HepG2 (cell line): ENCODE measurements around the gene ODAPH. TPM values are rescaled to one million over a fixed set of nuclear protein-coding genes. Genes with fewer than 3 reads are reported as not detected.
A peak's percentile ranks its signal among the peaks of the same experiment; 100 is the strongest.
"Not testable (repeated sequence)": the region's sequence is repeated elsewhere in the genome, so short reads cannot be mapped to it uniquely, and the experiment has no call there.

Experiments used
- ATAC-seq: fragments of 200-7000 bp; cut with Tn5 transposase; 3 replicates; pipeline ENCODE4 v1.9.1; 2020; ENCODE audit warnings: mild to moderate bottlenecking, moderate library complexity
- BruUV-seq: library from RNA; stranded (reverse); fragments of 400-500 nt; replicated peaks from 2 replicates; lab custom pipeline; 2021; lab: Mats Ljungman, UMichigan
- CTCF ChIA-PET: fragments of 300-600 bp; formaldehyde crosslinking; extraction: SDS; loops from one replicate; lab custom pipeline; 2021; ENCODE audit warnings: low total read pairs, inconsistent platforms, low intra/inter-chr PET ratio; lab: Yijun Ruan, JAX
- POLR2A ChIA-PET: fragments of 350-600 bp; sonication (Branson Sonifier 250); formaldehyde crosslinking; loops from one replicate; lab custom pipeline; 2020; ENCODE audit warnings: antibody characterized with exemption, inconsistent platforms; lab: Yijun Ruan, JAX
- DNase-seq: peaks from one replicate; pipeline ENCODE4 v3.0.0-alpha.2; 2015; ENCODE audit warnings: low spot score
- FAIRE-seq: peaks from 3 replicates; lab custom pipeline; 2011; peaks lifted over from hg19 to GRCh38; lab: Jason Lieb, UNC
- H2AFZ ChIP-seq: one replicate; pipeline ENCODE4 v1.6.1; 2011; ENCODE audit warnings: low read length, inconsistent platforms
- H3K27ac ChIP-seq: fragments of 300-600 bp; 3 replicates; pipeline ENCODE4 v1.8.0; 2011; ENCODE audit warnings: mixed run types, mild to moderate bottlenecking, mixed read lengths, low read length, inconsistent platforms; ENCODE audit not compliant: insufficient read depth; ENCODE audit errors: extremely low read length
- H3K27me3 ChIP-seq, 2 experiments: fragments of 200-600 bp in 1 of 2; 2 replicates in 1 of 2; 3 replicates in 1 of 2; pipeline versions ENCODE4 v1.6.0 to v1.8.0; 2011; ENCODE audit warnings: low read length in 2 of 2, mild to moderate bottlenecking in 2 of 2, moderate library complexity in 2 of 2, inconsistent platforms in 1 of 2; ENCODE audit not compliant: insufficient read depth in 2 of 2, control insufficient read depth in 1 of 2
- H3K36me3 ChIP-seq, 2 experiments: fragments of 200-600 bp in 1 of 2; replicated peaks in 1 of 2; 2 replicates in 1 of 2; 3 replicates in 1 of 2; pipeline versions ENCODE4 v1.5.1 to v1.8.0; 2011; ENCODE audit warnings: low read length in 2 of 2, inconsistent platforms in 1 of 2; ENCODE audit not compliant: insufficient read depth in 2 of 2, control insufficient read depth in 1 of 2
- H3K4me1 ChIP-seq: 2 replicates; pipeline ENCODE4 v1.5.1; 2012; ENCODE audit warnings: low read length, inconsistent platforms; ENCODE audit not compliant: insufficient read depth
- H3K4me2 ChIP-seq: 2 replicates; pipeline ENCODE4 v1.6.0; 2011; ENCODE audit warnings: low read depth, low read length, inconsistent platforms
- H3K4me3 ChIP-seq, 3 experiments: fragments of 200-600 bp in 1 of 3; sonication (generic), shearing (Covaris generic) in 1 of 3; replicated peaks in 1 of 3; 2 replicates each; pipeline ENCODE4 v1.5.1; 2011 to 2016; ENCODE audit warnings: low read length in 3 of 3, inconsistent platforms in 2 of 3, low read depth in 2 of 3, mild to moderate bottlenecking in 2 of 3, control low read depth in 1 of 3, mixed read lengths in 1 of 3; ENCODE audit not compliant: insufficient read depth in 1 of 3
- H3K79me2 ChIP-seq: one replicate; pipeline ENCODE4 v1.6.1; 2011; ENCODE audit warnings: low read length, inconsistent platforms; ENCODE audit not compliant: insufficient read depth
- H3K9ac ChIP-seq: 2 replicates; pipeline ENCODE4 v1.6.0; 2011; ENCODE audit warnings: mild to moderate bottlenecking, low read depth, low read length, inconsistent platforms; ENCODE audit not compliant: insufficient read depth
- H3K9me3 ChIP-seq: 2 replicates; pipeline ENCODE4 v1.5.1; 2012; ENCODE audit warnings: mild to moderate bottlenecking, low read length
- H4K20me1 ChIP-seq: 2 replicates; pipeline ENCODE4 v1.6.0; 2011; ENCODE audit warnings: inconsistent platforms, mild to moderate bottlenecking, low read length, moderate library complexity; ENCODE audit not compliant: insufficient read depth
- GTF2F1 ChIP-seq: fragments of 150-350 bp; IDR thresholded peaks from 2 replicates; pipeline ENCODE4 v1.6.1; 2014; ENCODE audit warnings: low read length
- MAFF ChIP-seq: IDR thresholded peaks from 2 replicates; pipeline ENCODE4 v1.6.1; 2011; ENCODE audit warnings: low read depth, low read length, improper control_type of control experiment
- MAFK ChIP-seq, 2 experiments: IDR thresholded peaks in 1 of 2; conservative IDR thresholded peaks in 1 of 2; 2 replicates each; pipeline ENCODE4 v1.6.1; 2011; ENCODE audit warnings: improper control_type of control experiment in 2 of 2, low read length in 2 of 2
- WGBS: methylation state at CpG from one replicate; pipeline ENCODE4 v1.1.6; 2017; ENCODE audit warnings: low lambda C conversion rate; 5-methylcytosine and 5-hydroxymethylcytosine counted together
- in situ Hi-C: cut with HindIII; loops from 2 replicates; pipeline ENCODE4 v1.10.0; 2017; ENCODE audit warnings: low pct_unique_long_range_greater_than_20kb; ENCODE audit not compliant: extremely low pct_ligation_motif_present
- intact Hi-C: fragments of 100-400 bp; cut with micrococcal nuclease; formaldehyde crosslinking; loops from one replicate; pipeline ENCODE4 v1.10.0; 2022; ENCODE audit not compliant: unreplicated experiment
- polyA plus RNA-seq, 8 experiments: library from polyadenylated mRNA; depleted of rRNA in 3 of 8; stranded (reverse) in 7 of 8; unstranded in 1 of 8; fragments of >200 nt; fragmentation: Illumina TruSeq in 4 of 8; extraction: Trizol in 4 of 8; gene quantifications; 2 replicates each; pipeline versions ENCODE4 v1.2.1 to v1.2.3, GENCODE V29; 2011 to 2016; ENCODE audit warnings: low read depth in 4 of 8, missing spikeins in 1 of 8, mixed read lengths in 1 of 8; ENCODE audit not compliant: insufficient read depth in 1 of 8
- total RNA-seq, 5 experiments: library from RNA; depleted of rRNA; stranded (reverse); fragments of >200 nt; fragmentation: Illumina TruSeq; extraction: Trizol; gene quantifications; 2 replicates each; pipeline ENCODE4 v1.2.3, GENCODE V29; 2016; ENCODE audit warnings: low read depth in 1 of 5

ODAPH gene
- total and polyA plus RNA-seq, 2 of the 13 experiments (the other 11 are each of a cell fraction or from before 2014, with no cell fraction given): 0.50 TPM; not detected in 1

- H3K4me3 ChIP-seq: no peak overlapping the region
- H2AFZ ChIP-seq: no peak overlapping the region
- peaks cover 37% of the 10 kb centered on the region for H3K79me2 ChIP-seq
- no peak for ATAC-seq
- no peaks in the 10 kb centered on the region; a peak in 1 of 5 replicates for H3K27me3 ChIP-seq
- in situ Hi-C loops: no loop called here
- intact Hi-C loops: no loop called here
- TF ChIP-seq MAFK (conservative IDR thresholded peaks at IDR 0.05 in 1 of 2, IDR thresholded peaks at IDR 0.05 in 1 of 2; ENCODE audit: low read length in 2 of 2) (peak; percentile 70 to 88), MAFF (peak; percentile 77), GTF2F1 (no peak)
- H3K27ac ChIP-seq: no peak overlapping the region
- H4K20me1 ChIP-seq: no peaks in the 10 kb centered on the region
- BruUV-seq: no TSS peak
- no peak overlapping the region for H3K9ac ChIP-seq
- H3K4me1 ChIP-seq: peaks cover 36% of the 10 kb centered on the region
- ChIA-PET CTCF (no interaction called here), POLR2A (no interaction called here)
- DNase-seq: no peak
- H3K36me3 ChIP-seq: peaks cover 2 to 16% of the 10 kb centered on the region in 2 experiments
- H3K4me2 ChIP-seq: no peak overlapping the region
- no peak for FAIRE-seq
- 100% methylated on average over 1 of the region's 1 CpG for WGBS
- H3K9me3 ChIP-seq: no peaks in the 10 kb centered on the region
Observed at GRCh38 chr4:75516144-75516543, 39.7 kb upstream of the ODAPH start.

- intact Hi-C loops, H3K4me2 ChIP-seq, CTCF ChIA-PET, H2AFZ ChIP-seq, DNase-seq, POLR2A ChIA-PET, ATAC-seq, H3K27me3 ChIP-seq, in situ Hi-C loops, FAIRE-seq, H4K20me1 ChIP-seq, H3K9me3 ChIP-seq, BruUV-seq, H3K27ac ChIP-seq, H3K9ac ChIP-seq, H3K4me3 ChIP-seq: not testable (repeated sequence)
- WGBS: 96% methylated on average over 5 of the region's 7 CpGs
- peaks cover 2 to 24% of the 10 kb centered on the region in 2 experiments for H3K36me3 ChIP-seq
- H3K4me1 ChIP-seq: peaks cover 15% of the 10 kb centered on the region
- H3K79me2 ChIP-seq: peaks cover 10% of the 10 kb centered on the region
Observed at GRCh38 chr4:75519452-75519851, 36.4 kb upstream of the ODAPH start.
